HepG2 (cell line): ENCODE data around the gene FAM219A. TPM values are rescaled to one million over a fixed set of nuclear protein-coding genes. Genes with fewer than 3 reads are reported as not detected.

Experiments
- ATAC-seq: fragments of 200-7000 bp; cut with Tn5 transposase; 3 replicates; pipeline ENCODE4 v1.9.1; 2020; ENCODE audit warnings: mild to moderate bottlenecking, moderate library complexity
- BruUV-seq: library from RNA; stranded (reverse); fragments of 400-500 nt; replicated peaks from 2 replicates; lab custom pipeline; 2021; lab: Mats Ljungman, UMichigan
- CTCF ChIA-PET: fragments of 300-600 bp; formaldehyde crosslinking; extraction: SDS; loops from one replicate; lab custom pipeline; 2021; ENCODE audit warnings: low total read pairs, inconsistent platforms, low intra/inter-chr PET ratio; lab: Yijun Ruan, JAX
- POLR2A ChIA-PET: fragments of 350-600 bp; sonication (Branson Sonifier 250); formaldehyde crosslinking; loops from one replicate; lab custom pipeline; 2020; ENCODE audit warnings: antibody characterized with exemption, inconsistent platforms; lab: Yijun Ruan, JAX
- DNase-seq: peaks from one replicate; pipeline ENCODE4 v3.0.0-alpha.2; 2015; ENCODE audit warnings: low spot score
- FAIRE-seq: peaks from 3 replicates; lab custom pipeline; 2011; peaks lifted over from hg19 to GRCh38; lab: Jason Lieb, UNC
- H2AFZ ChIP-seq: one replicate; pipeline ENCODE4 v1.6.1; 2011; ENCODE audit warnings: low read length, inconsistent platforms
- H3K27ac ChIP-seq: fragments of 300-600 bp; 3 replicates; pipeline ENCODE4 v1.8.0; 2011; ENCODE audit warnings: mixed run types, mild to moderate bottlenecking, mixed read lengths, low read length, inconsistent platforms; ENCODE audit not compliant: insufficient read depth; ENCODE audit errors: extremely low read length
- H3K27me3 ChIP-seq, 2 experiments: fragments of 200-600 bp in 1 of 2; 2 replicates in 1 of 2; 3 replicates in 1 of 2; pipeline versions ENCODE4 v1.6.0 to v1.8.0; 2011; ENCODE audit warnings: low read length in 2 of 2, mild to moderate bottlenecking in 2 of 2, moderate library complexity in 2 of 2, inconsistent platforms in 1 of 2; ENCODE audit not compliant: insufficient read depth in 2 of 2, control insufficient read depth in 1 of 2
- H3K36me3 ChIP-seq, 2 experiments: fragments of 200-600 bp in 1 of 2; replicated peaks in 1 of 2; 2 replicates in 1 of 2; 3 replicates in 1 of 2; pipeline versions ENCODE4 v1.5.1 to v1.8.0; 2011; ENCODE audit warnings: low read length in 2 of 2, inconsistent platforms in 1 of 2; ENCODE audit not compliant: insufficient read depth in 2 of 2, control insufficient read depth in 1 of 2
- H3K4me1 ChIP-seq: 2 replicates; pipeline ENCODE4 v1.5.1; 2012; ENCODE audit warnings: low read length, inconsistent platforms; ENCODE audit not compliant: insufficient read depth
- H3K4me2 ChIP-seq: 2 replicates; pipeline ENCODE4 v1.6.0; 2011; ENCODE audit warnings: low read depth, low read length, inconsistent platforms
- H3K4me3 ChIP-seq, 3 experiments: fragments of 200-600 bp in 1 of 3; sonication (generic), shearing (Covaris generic) in 1 of 3; replicated peaks in 1 of 3; 2 replicates each; pipeline ENCODE4 v1.5.1; 2011 to 2016; ENCODE audit warnings: low read length in 3 of 3, inconsistent platforms in 2 of 3, low read depth in 2 of 3, mild to moderate bottlenecking in 2 of 3, control low read depth in 1 of 3, mixed read lengths in 1 of 3; ENCODE audit not compliant: insufficient read depth in 1 of 3
- H3K79me2 ChIP-seq: one replicate; pipeline ENCODE4 v1.6.1; 2011; ENCODE audit warnings: low read length, inconsistent platforms; ENCODE audit not compliant: insufficient read depth
- H3K9ac ChIP-seq: 2 replicates; pipeline ENCODE4 v1.6.0; 2011; ENCODE audit warnings: mild to moderate bottlenecking, low read depth, low read length, inconsistent platforms; ENCODE audit not compliant: insufficient read depth
- H3K9me3 ChIP-seq: 2 replicates; pipeline ENCODE4 v1.5.1; 2012; ENCODE audit warnings: mild to moderate bottlenecking, low read length
- H4K20me1 ChIP-seq: 2 replicates; pipeline ENCODE4 v1.6.0; 2011; ENCODE audit warnings: inconsistent platforms, mild to moderate bottlenecking, low read length, moderate library complexity; ENCODE audit not compliant: insufficient read depth
- CCAR2 ChIP-seq: fragments of 200-400 bp; formaldehyde crosslinking; optimal IDR thresholded peaks from 2 replicates; pipeline ENCODE3; 2018; ENCODE audit warnings: low read depth, mild to moderate bottlenecking, low read length, moderate library complexity
- GRHL1 ChIP-seq: sonication (generic); formaldehyde crosslinking; conservative IDR thresholded peaks from 2 replicates; pipeline ENCODE4 v1.8.0; 2022; ENCODE audit warnings: missing genetic modification reagents
- REXO4 ChIP-seq: sonication (generic); formaldehyde crosslinking; IDR thresholded peaks from 2 replicates; pipeline ENCODE4 v1.8.0; 2022; ENCODE audit warnings: missing genetic modification reagents, mild to moderate bottlenecking, borderline replicate concordance
- SALL2 ChIP-seq: sonication (generic); formaldehyde crosslinking; IDR thresholded peaks from 2 replicates; pipeline ENCODE4 v1.8.1; 2023; ENCODE audit warnings: mild to moderate bottlenecking, missing genetic modification reagents, inconsistent platforms
- SIX4 ChIP-seq: sonication (generic); formaldehyde crosslinking; IDR thresholded peaks from 2 replicates; pipeline ENCODE4 v1.4.0; 2020; ENCODE audit warnings: missing genetic modification reagents
- ZFAT ChIP-seq: sonication (generic); formaldehyde crosslinking; conservative IDR thresholded peaks from 2 replicates; pipeline ENCODE4 v1.8.1; 2023; ENCODE audit warnings: missing genetic modification reagents, inconsistent platforms
- ZHX2 ChIP-seq, 2 experiments: sonication (generic) in 1 of 2; formaldehyde crosslinking in 1 of 2; IDR thresholded peaks; 2 replicates each; pipeline versions ENCODE4 v1.6.1 to v1.9.0; 2014 to 2022; ENCODE audit warnings: antibody characterized with exemption in 1 of 2, borderline replicate concordance in 1 of 2, inconsistent platforms in 1 of 2, low read depth in 1 of 2, missing genetic modification reagents in 1 of 2
- ZNF382 ChIP-seq: sonication (generic); formaldehyde crosslinking; IDR thresholded peaks from 2 replicates; pipeline ENCODE4 v1.5.0; 2020; ENCODE audit warnings: missing genetic modification reagents, mild to moderate bottlenecking, borderline replicate concordance
- ZNF713 ChIP-seq: sonication (generic); formaldehyde crosslinking; IDR thresholded peaks from 2 replicates; pipeline ENCODE4 v1.4.0; 2020; ENCODE audit warnings: mild to moderate bottlenecking, missing genetic modification reagents
- WGBS: methylation state at CpG from one replicate; pipeline ENCODE4 v1.1.6; 2017; ENCODE audit warnings: low lambda C conversion rate; 5-methylcytosine and 5-hydroxymethylcytosine counted together
- in situ Hi-C: cut with HindIII; loops from 2 replicates; pipeline ENCODE4 v1.10.0; 2017; ENCODE audit warnings: low pct_unique_long_range_greater_than_20kb; ENCODE audit not compliant: extremely low pct_ligation_motif_present
- intact Hi-C: fragments of 100-400 bp; cut with micrococcal nuclease; formaldehyde crosslinking; loops from one replicate; pipeline ENCODE4 v1.10.0; 2022; ENCODE audit not compliant: unreplicated experiment
- polyA plus RNA-seq, 8 experiments: library from polyadenylated mRNA; depleted of rRNA in 3 of 8; stranded (reverse) in 7 of 8; unstranded in 1 of 8; fragments of >200 nt; fragmentation: Illumina TruSeq in 4 of 8; extraction: Trizol in 4 of 8; gene quantifications; 2 replicates each; pipeline versions ENCODE4 v1.2.1 to v1.2.3, GENCODE V29; 2011 to 2016; ENCODE audit warnings: low read depth in 4 of 8, missing spikeins in 1 of 8, mixed read lengths in 1 of 8; ENCODE audit not compliant: insufficient read depth in 1 of 8
- total RNA-seq, 5 experiments: library from RNA; depleted of rRNA; stranded (reverse); fragments of >200 nt; fragmentation: Illumina TruSeq; extraction: Trizol; gene quantifications; 2 replicates each; pipeline ENCODE4 v1.2.3, GENCODE V29; 2016; ENCODE audit warnings: low read depth in 1 of 5
- TF ChIP-seq, protein P1 (sequence below): sonication (generic); formaldehyde crosslinking; IDR thresholded peaks from 2 replicates; pipeline ENCODE4 v1.5.0; 2020; ENCODE audit warnings: mild to moderate bottlenecking, missing genetic modification reagents, borderline replicate concordance

Gene FAM219A
- total and polyA plus RNA-seq, 2 of the 13 experiments (the other 11 are each of a cell fraction or from before 2014, with no cell fraction given), result 3.9 to 6.4 TPM

- CTCF ChIA-PET, result no interaction called here
- in situ Hi-C loops, result no loop called here
Observed at GRCh38 chr9:34477541-34477940, 19.2 kb upstream of the FAM219A start.

More at GRCh38 chr9:34477541-34477940, 19.2 kb upstream of the FAM219A start:
- H3K4me1 ChIP-seq, result no peaks in the 10 kb centered on the region
- WGBS, result 3% methylated on average over 1 of the region's 1 CpG
- no peak overlapping the region for H3K9ac ChIP-seq
- DNase-seq, result no peak
- FAIRE-seq, result no peak
- no peak for TF ChIP-seq SIX4
- TF ChIP-seq, protein P1, sequence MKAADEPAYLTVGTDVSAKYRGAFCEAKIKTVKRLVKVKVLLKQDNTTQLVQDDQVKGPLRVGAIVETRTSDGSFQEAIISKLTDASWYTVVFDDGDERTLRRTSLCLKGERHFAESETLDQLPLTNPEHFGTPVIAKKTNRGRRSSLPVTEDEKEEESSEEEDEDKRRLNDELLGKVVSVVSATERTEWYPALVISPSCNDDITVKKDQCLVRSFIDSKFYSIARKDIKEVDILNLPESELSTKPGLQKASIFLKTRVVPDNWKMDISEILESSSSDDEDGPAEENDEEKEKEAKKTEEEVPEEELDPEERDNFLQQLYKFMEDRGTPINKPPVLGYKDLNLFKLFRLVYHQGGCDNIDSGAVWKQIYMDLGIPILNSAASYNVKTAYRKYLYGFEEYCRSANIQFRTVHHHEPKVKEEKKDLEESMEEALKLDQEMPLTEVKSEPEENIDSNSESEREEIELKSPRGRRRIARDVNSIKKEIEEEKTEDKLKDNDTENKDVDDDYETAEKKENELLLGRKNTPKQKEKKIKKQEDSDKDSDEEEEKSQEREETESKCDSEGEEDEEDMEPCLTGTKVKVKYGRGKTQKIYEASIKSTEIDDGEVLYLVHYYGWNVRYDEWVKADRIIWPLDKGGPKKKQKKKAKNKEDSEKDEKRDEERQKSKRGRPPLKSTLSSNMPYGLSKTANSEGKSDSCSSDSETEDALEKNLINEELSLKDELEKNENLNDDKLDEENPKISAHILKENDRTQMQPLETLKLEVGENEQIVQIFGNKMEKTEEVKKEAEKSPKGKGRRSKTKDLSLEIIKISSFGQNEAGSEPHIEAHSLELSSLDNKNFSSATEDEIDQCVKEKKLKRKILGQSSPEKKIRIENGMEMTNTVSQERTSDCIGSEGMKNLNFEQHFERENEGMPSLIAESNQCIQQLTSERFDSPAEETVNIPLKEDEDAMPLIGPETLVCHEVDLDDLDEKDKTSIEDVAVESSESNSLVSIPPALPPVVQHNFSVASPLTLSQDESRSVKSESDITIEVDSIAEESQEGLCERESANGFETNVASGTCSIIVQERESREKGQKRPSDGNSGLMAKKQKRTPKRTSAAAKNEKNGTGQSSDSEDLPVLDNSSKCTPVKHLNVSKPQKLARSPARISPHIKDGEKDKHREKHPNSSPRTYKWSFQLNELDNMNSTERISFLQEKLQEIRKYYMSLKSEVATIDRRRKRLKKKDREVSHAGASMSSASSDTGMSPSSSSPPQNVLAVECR (CRISPR knock-in tag), result no peak
- no peak for TF ChIP-seq GRHL1 (CRISPR knock-in tag)
- TF ChIP-seq ZHX2 (IDR thresholded peaks at IDR 0.05; ENCODE audit: low read depth), result no peak
- no peak for TF ChIP-seq ZHX2 (CRISPR knock-in tag; IDR thresholded peaks at IDR 0.05; ENCODE audit: borderline replicate concordance)
- no peak for TF ChIP-seq ZNF713 (CRISPR knock-in tag)
- no peak for TF ChIP-seq ZFAT
- no peak for TF ChIP-seq CCAR2
- no peak for TF ChIP-seq REXO4 (CRISPR knock-in tag)
- no peak for TF ChIP-seq ZNF382 (CRISPR knock-in tag)
- no peak for TF ChIP-seq SALL2 (CRISPR knock-in tag)
- BruUV-seq, result no TSS peak
- no peak for ATAC-seq
- no peak overlapping the region for H3K4me2 ChIP-seq
- intact Hi-C loops, result no loop called here
- no peak overlapping the region for H3K27ac ChIP-seq
- no peaks in the 10 kb centered on the region for H4K20me1 ChIP-seq
- POLR2A ChIA-PET, result interaction anchor here (0.5 kb wide), 1 partner anchor 8 kb away, joined by 4 read pairs; no protein-coding TSS in a partner anchor
- no peaks in the 10 kb centered on the region for H3K36me3 ChIP-seq
- H3K79me2 ChIP-seq, result no peaks in the 10 kb centered on the region
- H2AFZ ChIP-seq, result no peak overlapping the region
- H3K9me3 ChIP-seq, result no peaks in the 10 kb centered on the region
- no peak overlapping the region for H3K4me3 ChIP-seq
- H3K27me3 ChIP-seq, result peaks cover 0 to 3% of the 10 kb centered on the region in 2 experiments; a peak in 1 of 5 replicates
